Thyroid gland (tissue), 4 donors: ENCODE data around the gene MRPL52.

Source experiments
- CTCF ChIP-seq, 6 experiments: fragments of 200-600 bp in 3 of 6; fragments of 450-650 bp in 3 of 6; sonication (generic) in 3 of 6; IDR thresholded peaks; one replicate each; pipeline ENCODE4 v1.5.1; 2016 to 2019; ENCODE audit warnings: antibody characterized with exemption in 6 of 6, mild to moderate bottlenecking in 2 of 6, inconsistent platforms in 1 of 6, moderate library complexity in 1 of 6
- POLR2A ChIP-seq, 2 donors: fragments of 450-650 bp; IDR thresholded peaks; one replicate each; pipeline ENCODE4 v1.6.1; 2017; ENCODE audit warnings: antibody characterized with exemption in 2 of 2, mild to moderate bottlenecking in 2 of 2, moderate library complexity in 1 of 2

- TF ChIP-seq POLR2A (IDR thresholded peaks at IDR 0.05) (no peak), CTCF (IDR thresholded peaks at IDR 0.05) (no peak)
These were observed 18.9 kb downstream of the MRPL52 start for GRCh38 chr14:22848351-22849164.
